ENCODE measurements around the gene MRPL1. TPM values are rescaled to one million over a fixed set of nuclear protein-coding genes. Genes with fewer than 3 reads are reported as not detected.
A peak's percentile ranks its signal among the peaks of the same experiment; 100 is the strongest.

Gene MRPL1
- total RNA-seq, 1 experiment from 2014 or later, result 25.7 TPM

DNA sequence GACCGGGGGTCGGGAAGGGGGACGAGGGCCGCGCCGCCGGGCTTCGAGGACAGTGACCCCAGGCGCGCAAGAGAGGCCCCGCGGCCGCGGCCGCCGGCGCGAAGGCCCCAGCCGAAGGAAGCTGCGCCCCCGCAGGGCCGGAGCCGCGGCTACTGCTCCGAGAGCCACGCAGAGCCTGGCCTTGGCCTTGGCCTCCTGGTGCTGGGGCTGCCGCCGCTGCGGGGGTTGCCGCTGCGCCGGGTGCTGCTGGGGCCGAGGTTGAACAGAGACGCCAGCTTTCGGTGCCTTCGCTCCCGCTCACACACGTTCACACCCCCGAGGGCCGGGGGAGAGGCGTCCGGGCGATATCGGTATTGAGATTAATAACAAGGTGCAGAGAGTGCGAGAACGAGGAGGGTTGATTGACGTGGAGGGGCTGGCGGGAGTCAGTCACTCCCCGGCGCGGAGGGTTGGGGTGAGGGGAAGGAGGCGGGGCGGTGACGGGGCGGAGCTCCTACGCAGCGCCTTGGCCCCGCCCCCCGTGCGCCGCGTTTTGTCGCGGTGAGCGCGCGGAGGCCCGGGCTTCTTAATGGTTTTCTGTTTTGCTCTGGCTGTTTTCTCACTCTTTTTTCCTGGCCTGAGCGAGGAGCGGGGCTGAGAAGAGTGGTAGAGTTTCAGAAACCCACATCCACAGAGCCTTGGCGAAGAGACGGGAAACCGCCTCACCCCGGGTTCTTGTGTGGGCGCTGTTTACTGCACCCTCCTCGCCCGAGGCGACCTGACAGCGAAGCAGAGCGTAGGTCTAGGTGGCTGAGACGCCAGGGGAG is 42.6 kb upstream of the MRPL1 start:
- POLR2A ChIA-PET, result interaction anchor here (1.7 kb wide), 1 partner anchor 43 kb away, joined by 15 read pairs; the partner anchor contains the start of gene MRPL1
- peak overlapping the region; percentile 95 for H3K4me3 Mint-ChIP-seq
- CTCF ChIA-PET, result interaction anchor here (0.6 to 2.0 kb wide), 2 partner anchors 43 to 57 kb away, joined by 3 to 4 read pairs; partner anchors contain the start of gene MRPL1
- peak overlapping the region; percentile 92 for H3K27ac Mint-ChIP-seq
- H3K9me3 Mint-ChIP-seq, result no peaks in the 10 kb centered on the region
- no peaks in the 10 kb centered on the region for H3K36me3 Mint-ChIP-seq
- peaks cover 7% of the 10 kb centered on the region for H3K27me3 Mint-ChIP-seq (ENCODE audit: low read depth)
- DNase-seq (ENCODE audit: low spot score) (peak; percentile 87), ATAC-seq (peak; percentile 82)
- peaks cover 14% of the 10 kb centered on the region for H3K4me1 Mint-ChIP-seq
- TF ChIP-seq, protein P1, sequence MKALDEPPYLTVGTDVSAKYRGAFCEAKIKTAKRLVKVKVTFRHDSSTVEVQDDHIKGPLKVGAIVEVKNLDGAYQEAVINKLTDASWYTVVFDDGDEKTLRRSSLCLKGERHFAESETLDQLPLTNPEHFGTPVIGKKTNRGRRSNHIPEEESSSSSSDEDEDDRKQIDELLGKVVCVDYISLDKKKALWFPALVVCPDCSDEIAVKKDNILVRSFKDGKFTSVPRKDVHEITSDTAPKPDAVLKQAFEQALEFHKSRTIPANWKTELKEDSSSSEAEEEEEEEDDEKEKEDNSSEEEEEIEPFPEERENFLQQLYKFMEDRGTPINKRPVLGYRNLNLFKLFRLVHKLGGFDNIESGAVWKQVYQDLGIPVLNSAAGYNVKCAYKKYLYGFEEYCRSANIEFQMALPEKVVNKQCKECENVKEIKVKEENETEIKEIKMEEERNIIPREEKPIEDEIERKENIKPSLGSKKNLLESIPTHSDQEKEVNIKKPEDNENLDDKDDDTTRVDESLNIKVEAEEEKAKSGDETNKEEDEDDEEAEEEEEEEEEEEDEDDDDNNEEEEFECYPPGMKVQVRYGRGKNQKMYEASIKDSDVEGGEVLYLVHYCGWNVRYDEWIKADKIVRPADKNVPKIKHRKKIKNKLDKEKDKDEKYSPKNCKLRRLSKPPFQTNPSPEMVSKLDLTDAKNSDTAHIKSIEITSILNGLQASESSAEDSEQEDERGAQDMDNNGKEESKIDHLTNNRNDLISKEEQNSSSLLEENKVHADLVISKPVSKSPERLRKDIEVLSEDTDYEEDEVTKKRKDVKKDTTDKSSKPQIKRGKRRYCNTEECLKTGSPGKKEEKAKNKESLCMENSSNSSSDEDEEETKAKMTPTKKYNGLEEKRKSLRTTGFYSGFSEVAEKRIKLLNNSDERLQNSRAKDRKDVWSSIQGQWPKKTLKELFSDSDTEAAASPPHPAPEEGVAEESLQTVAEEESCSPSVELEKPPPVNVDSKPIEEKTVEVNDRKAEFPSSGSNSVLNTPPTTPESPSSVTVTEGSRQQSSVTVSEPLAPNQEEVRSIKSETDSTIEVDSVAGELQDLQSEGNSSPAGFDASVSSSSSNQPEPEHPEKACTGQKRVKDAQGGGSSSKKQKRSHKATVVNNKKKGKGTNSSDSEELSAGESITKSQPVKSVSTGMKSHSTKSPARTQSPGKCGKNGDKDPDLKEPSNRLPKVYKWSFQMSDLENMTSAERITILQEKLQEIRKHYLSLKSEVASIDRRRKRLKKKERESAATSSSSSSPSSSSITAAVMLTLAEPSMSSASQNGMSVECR (CRISPR knock-in tag; IDR thresholded peaks at IDR 0.05; ENCODE audit: borderline replicate concordance), result no peak; the same call in 1 of the 2 replicates
- TF ChIP-seq TP53 (CRISPR knock-in tag; IDR thresholded peaks at IDR 0.05), result 0 out of 2 replicates have a peak, but pooled peaks have one; percentile 28
- no peak for TF ChIP-seq NFYB (CRISPR knock-in tag; conservative IDR thresholded peaks at IDR 0.05; ENCODE audit: low read depth)
- TF ChIP-seq SMAD4 (CRISPR knock-in tag; IDR thresholded peaks at IDR 0.05), result no peak
- no peak for TF ChIP-seq IRF2 (CRISPR knock-in tag; IDR thresholded peaks at IDR 0.05; ENCODE audit: borderline replicate concordance, low read depth)
- TF ChIP-seq, protein P2, sequence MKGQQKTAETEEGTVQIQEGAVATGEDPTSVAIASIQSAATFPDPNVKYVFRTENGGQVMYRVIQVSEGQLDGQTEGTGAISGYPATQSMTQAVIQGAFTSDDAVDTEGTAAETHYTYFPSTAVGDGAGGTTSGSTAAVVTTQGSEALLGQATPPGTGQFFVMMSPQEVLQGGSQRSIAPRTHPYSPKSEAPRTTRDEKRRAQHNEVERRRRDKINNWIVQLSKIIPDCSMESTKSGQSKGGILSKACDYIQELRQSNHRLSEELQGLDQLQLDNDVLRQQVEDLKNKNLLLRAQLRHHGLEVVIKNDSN (CRISPR knock-in tag; IDR thresholded peaks at IDR 0.05), result no peak
- TF ChIP-seq, protein P3, sequence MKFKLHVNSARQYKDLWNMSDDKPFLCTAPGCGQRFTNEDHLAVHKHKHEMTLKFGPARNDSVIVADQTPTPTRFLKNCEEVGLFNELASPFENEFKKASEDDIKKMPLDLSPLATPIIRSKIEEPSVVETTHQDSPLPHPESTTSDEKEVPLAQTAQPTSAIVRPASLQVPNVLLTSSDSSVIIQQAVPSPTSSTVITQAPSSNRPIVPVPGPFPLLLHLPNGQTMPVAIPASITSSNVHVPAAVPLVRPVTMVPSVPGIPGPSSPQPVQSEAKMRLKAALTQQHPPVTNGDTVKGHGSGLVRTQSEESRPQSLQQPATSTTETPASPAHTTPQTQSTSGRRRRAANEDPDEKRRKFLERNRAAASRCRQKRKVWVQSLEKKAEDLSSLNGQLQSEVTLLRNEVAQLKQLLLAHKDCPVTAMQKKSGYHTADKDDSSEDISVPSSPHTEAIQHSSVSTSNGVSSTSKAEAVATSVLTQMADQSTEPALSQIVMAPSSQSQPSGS (CRISPR knock-in tag; IDR thresholded peaks at IDR 0.05; ENCODE audit: borderline replicate concordance, low read depth), result no peak
- TF ChIP-seq, protein P4, sequence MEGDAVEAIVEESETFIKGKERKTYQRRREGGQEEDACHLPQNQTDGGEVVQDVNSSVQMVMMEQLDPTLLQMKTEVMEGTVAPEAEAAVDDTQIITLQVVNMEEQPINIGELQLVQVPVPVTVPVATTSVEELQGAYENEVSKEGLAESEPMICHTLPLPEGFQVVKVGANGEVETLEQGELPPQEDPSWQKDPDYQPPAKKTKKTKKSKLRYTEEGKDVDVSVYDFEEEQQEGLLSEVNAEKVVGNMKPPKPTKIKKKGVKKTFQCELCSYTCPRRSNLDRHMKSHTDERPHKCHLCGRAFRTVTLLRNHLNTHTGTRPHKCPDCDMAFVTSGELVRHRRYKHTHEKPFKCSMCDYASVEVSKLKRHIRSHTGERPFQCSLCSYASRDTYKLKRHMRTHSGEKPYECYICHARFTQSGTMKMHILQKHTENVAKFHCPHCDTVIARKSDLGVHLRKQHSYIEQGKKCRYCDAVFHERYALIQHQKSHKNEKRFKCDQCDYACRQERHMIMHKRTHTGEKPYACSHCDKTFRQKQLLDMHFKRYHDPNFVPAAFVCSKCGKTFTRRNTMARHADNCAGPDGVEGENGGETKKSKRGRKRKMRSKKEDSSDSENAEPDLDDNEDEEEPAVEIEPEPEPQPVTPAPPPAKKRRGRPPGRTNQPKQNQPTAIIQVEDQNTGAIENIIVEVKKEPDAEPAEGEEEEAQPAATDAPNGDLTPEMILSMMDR (IDR thresholded peaks at IDR 0.05), result no peak
- peak; percentile 38; the same call in 1 of the 2 replicates for TF ChIP-seq KAT7 (CRISPR knock-in tag; IDR thresholded peaks at IDR 0.05; ENCODE audit: borderline replicate concordance)
- TF ChIP-seq NFE2L1 (CRISPR knock-in tag; IDR thresholded peaks at IDR 0.05), result no peak
- no peak for TF ChIP-seq HMGA2 (CRISPR knock-in tag; IDR thresholded peaks at IDR 0.05)
- no peak for TF ChIP-seq MYBL2 (CRISPR knock-in tag; IDR thresholded peaks at IDR 0.05)
- TF ChIP-seq, protein P5, sequence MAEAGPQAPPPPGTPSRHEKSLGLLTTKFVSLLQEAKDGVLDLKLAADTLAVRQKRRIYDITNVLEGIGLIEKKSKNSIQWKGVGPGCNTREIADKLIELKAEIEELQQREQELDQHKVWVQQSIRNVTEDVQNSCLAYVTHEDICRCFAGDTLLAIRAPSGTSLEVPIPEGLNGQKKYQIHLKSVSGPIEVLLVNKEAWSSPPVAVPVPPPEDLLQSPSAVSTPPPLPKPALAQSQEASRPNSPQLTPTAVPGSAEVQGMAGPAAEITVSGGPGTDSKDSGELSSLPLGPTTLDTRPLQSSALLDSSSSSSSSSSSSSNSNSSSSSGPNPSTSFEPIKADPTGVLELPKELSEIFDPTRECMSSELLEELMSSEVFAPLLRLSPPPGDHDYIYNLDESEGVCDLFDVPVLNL (CRISPR knock-in tag; IDR thresholded peaks at IDR 0.05; ENCODE audit: borderline replicate concordance, low read depth), result peak; percentile 55; the same call in 1 of the 2 replicates
- peak; percentile 69 for TF ChIP-seq ZNF423 (CRISPR knock-in tag; IDR thresholded peaks at IDR 0.05)
- no peak for TF ChIP-seq ZNF671 (CRISPR knock-in tag; IDR thresholded peaks at IDR 0.05)
- TF ChIP-seq JAZF1 (CRISPR knock-in tag; IDR thresholded peaks at IDR 0.05), result no peak
- TF ChIP-seq, protein P6, sequence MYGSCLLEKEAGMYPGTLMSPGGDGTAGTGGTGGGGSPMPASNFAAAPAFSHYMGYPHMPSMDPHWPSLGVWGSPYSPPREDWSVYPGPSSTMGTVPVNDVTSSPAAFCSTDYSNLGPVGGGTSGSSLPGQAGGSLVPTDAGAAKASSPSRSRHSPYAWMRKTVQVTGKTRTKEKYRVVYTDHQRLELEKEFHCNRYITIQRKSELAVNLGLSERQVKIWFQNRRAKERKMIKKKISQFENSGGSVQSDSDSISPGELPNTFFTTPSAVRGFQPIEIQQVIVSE (CRISPR knock-in tag; IDR thresholded peaks at IDR 0.05; ENCODE audit: borderline replicate concordance), result no peak
- TF ChIP-seq, protein P7, sequence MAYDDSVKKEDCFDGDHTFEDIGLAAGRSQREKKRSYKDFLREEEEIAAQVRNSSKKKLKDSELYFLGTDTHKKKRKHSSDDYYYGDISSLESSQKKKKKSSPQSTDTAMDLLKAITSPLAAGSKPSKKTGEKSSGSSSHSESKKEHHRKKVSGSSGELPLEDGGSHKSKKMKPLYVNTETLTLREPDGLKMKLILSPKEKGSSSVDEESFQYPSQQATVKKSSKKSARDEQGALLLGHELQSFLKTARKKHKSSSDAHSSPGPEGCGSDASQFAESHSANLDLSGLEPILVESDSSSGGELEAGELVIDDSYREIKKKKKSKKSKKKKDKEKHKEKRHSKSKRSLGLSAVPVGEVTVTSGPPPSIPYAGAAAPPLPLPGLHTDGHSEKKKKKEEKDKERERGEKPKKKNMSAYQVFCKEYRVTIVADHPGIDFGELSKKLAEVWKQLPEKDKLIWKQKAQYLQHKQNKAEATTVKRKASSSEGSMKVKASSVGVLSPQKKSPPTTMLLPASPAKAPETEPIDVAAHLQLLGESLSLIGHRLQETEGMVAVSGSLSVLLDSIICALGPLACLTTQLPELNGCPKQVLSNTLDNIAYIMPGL (CRISPR knock-in tag; IDR thresholded peaks at IDR 0.05), result peak; percentile 92
- TF ChIP-seq, protein P8, sequence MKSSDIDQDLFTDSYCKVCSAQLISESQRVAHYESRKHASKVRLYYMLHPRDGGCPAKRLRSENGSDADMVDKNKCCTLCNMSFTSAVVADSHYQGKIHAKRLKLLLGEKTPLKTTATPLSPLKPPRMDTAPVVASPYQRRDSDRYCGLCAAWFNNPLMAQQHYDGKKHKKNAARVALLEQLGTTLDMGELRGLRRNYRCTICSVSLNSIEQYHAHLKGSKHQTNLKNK (CRISPR knock-in tag; IDR thresholded peaks at IDR 0.05), result no peak
- TF ChIP-seq, protein P9, sequence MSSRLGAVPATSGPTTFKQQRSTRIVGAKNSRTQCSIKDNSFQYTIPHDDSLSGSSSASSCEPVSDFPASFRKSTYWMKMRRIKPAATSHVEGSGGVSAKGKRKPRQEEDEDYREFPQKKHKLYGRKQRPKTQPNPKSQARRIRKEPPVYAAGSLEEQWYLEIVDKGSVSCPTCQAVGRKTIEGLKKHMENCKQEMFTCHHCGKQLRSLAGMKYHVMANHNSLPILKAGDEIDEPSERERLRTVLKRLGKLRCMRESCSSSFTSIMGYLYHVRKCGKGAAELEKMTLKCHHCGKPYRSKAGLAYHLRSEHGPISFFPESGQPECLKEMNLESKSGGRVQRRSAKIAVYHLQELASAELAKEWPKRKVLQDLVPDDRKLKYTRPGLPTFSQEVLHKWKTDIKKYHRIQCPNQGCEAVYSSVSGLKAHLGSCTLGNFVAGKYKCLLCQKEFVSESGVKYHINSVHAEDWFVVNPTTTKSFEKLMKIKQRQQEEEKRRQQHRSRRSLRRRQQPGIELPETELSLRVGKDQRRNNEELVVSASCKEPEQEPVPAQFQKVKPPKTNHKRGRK (CRISPR knock-in tag; IDR thresholded peaks at IDR 0.05; ENCODE audit: borderline replicate concordance), result no peak
- no peak for TF ChIP-seq ELF4 (CRISPR knock-in tag; IDR thresholded peaks at IDR 0.05; ENCODE audit: low read depth)
- no peak for TF ChIP-seq ZNF396 (CRISPR knock-in tag; IDR thresholded peaks at IDR 0.05; ENCODE audit: borderline replicate concordance)
